ENCODE measurements around the gene UBE2V1.

GRCh38 chr20:50138120-50138478, 25.1 kb upstream of the UBE2V1 start:
- TF ChIP-seq GATA2 (IDR thresholded peaks at IDR 0.05; ENCODE audit: low read depth, low read length): no peak
- no peak for TF ChIP-seq GATA3 (IDR thresholded peaks at IDR 0.05; ENCODE audit: low read depth, low read length)

Data from SH-SY5Y (cell line).